NCI-H2081 treated with DMSO at 0.1 percent for 48 hours (cell line): ENCODE measurements around the gene SPIRE2.

ENCODE experiments used
- DNase-seq: peaks from one replicate; lab custom pipeline; 2025; lab: John Stamatoyannopoulos, UW

The SPIRE2 gene

DNA sequence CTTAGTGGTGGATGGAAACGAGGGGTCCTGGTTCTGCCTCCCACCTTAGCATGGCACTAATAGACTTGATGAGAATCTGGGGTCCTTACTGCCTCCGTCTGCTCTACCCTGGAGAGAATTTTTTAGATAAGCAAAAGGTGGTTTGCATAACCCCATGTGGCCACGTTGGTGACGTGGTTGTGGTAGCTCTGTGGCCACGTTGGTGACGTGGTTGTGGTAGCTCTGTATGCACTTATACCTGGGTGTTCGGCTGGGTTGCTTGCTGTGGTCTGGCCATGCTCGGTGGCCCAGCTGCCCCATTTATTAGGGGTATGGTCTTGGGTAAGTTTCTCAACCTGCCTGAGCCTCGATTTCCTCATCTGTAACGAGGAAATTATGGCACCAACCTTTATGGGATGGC lies 13.0 kb downstream of the SPIRE2 start:
- no peak for DNase-seq

- DNase-seq, result no peak
Measured at GRCh38 chr16:89842471-89843408, 14.5 kb downstream of the SPIRE2 start.

- no peak for DNase-seq
Measured at GRCh38 chr16:89843409-89844350, 15.4 kb downstream of the SPIRE2 start.

- DNase-seq, result no peak
Measured at GRCh38 chr16:89844739-89845339, 16.6 kb downstream of the SPIRE2 start.

DNA sequence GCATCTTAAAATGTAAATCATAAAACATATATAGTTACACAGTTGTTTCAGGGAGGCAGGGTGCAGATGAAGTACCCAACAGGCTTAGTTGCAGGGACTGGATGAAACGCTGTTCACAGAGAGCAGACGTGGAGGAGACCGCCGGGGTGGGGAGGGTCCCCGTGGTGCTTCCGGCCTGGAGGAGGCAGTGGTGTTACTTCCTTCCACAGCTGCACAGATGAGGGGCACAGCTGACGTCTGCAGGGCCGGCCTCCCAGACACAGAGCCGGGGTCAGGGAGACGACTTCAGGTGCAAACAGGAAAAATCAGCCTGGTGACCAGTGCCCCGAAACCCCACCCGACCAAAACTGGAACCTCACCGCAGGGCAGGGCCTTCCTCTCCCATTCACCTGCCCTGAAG lies 17.1 kb downstream of the SPIRE2 start:
- DNase-seq, result no peak

DNA sequence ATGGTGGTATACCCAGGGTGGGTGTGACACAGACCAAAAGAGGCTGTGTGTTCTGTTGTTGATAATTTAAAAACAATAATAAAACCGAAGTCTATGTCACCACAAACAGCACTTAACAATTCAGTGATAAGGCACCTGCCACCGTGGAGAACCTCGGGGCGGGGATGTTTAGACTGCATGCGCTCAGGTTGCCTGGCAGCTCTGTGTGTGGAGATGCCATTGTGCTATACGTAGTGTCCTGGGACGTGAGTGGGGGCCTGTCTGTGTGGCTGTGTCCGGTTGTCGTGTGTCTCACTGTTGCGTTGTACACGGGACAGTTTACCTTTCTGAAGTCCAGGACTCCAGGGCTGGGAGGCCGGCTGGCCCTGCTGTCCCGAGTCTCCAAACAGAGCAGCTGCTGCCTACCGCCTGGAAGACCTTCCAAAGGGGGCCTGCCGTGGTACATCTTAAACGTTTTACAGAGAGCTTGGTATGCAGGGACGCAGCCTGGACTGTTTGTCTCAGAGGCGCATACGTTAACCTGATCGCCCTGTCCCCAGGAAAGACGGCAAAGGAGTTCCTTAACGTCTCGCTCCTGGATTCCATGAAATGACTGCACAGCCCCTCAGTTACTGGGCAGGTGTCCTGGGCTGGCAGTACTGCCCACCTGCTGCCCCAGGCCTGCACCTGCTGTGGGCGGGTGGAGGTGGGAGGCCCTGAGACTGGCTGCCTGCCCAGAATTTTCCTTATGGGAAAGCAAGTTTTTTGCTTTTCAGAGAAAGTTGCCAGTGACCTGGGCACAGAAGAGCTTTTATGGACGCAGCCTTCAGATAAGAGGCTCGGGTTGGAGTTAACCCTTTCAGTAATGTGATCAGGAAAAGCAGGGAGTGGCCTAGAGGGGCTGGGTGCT lies 19.0 kb downstream of the SPIRE2 start:
- DNase-seq, result no peak

- no peak for DNase-seq
Measured at GRCh38 chr16:89847940-89848297, 19.6 kb downstream of the SPIRE2 start.

DNA sequence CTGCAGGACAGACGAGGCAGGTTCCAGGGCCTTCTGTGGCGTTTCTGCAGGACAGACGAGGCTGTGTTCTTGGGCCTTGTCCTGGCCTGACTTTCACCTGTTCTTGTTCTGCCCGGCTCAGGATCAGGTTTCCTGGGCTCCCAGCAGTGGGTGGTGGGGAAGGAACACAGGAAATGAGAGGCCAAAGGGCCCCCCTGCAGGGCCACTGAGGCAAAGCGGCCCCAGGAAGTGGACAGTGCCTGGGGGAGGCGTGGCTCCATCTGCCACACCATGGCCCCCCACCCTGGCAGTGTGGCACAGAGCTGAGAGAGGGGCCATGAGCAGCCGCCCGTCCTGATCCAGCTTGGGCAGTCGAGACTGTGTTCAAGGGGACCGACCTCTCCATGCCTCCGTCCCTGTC lies 20.7 kb downstream of the SPIRE2 start:
- no peak for DNase-seq

- no peak for DNase-seq
Measured at GRCh38 chr16:89853306-89853993, 25.2 kb downstream of the SPIRE2 start.

- DNase-seq, result no peak
Measured at GRCh38 chr16:89855301-89855945, 27.1 kb downstream of the SPIRE2 start.

DNA sequence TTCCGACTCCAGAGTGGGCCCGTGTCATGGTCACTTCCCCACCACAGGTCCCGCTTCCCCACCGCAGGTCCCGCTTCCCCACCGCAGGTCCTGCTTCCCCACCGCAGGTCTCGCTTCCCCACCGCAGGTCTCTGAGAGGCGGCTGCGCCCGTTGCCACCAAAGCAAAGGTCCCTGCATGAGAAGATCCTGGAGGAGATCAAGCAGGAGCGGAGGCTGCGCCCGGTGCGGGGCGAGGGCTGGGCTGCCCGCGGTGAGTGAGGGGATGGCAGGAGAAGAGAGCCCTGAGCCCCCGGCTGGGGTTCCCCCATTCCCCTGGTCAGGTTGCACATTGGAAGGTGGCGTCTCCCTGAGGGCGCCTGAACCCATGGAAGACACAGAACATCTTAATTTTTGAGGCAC lies 27.7 kb downstream of the SPIRE2 start:
- DNase-seq, result no peak

DNA sequence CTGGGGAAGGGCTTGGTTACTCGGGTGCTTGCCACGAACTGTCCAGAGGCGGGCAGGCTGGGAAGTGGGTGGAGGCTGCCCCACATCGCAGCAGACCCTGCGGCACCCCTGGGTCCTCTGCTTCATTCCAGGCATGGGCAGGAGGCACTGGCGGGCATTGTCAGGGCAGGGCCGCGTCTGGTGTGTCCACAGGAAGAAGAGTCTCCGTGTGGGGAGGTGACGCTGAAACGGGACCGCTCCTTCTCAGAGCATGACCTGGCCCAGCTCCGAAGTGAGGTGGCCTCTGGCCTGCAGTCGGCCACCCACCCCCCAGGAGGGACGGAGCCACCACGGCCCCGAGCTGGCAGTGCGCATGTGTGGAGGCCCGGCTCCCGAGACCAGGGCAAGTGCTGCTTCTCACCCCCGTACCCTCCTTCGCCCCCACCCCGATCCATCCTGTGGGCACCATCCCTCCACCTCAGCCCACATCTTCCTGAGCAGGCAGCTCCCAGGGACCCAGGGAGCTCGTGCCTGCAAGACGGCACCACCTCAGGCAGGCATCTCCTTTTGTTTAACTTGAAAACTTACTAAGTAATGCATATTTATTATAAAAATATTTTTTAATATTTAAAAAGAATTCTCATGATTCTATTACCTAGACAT lies 30.8 kb downstream of the SPIRE2 start:
- DNase-seq, result no peak

GRCh38 chr16:89859615-89860007 lies 31.3 kb downstream of the SPIRE2 start:
- no peak for DNase-seq

DNA sequence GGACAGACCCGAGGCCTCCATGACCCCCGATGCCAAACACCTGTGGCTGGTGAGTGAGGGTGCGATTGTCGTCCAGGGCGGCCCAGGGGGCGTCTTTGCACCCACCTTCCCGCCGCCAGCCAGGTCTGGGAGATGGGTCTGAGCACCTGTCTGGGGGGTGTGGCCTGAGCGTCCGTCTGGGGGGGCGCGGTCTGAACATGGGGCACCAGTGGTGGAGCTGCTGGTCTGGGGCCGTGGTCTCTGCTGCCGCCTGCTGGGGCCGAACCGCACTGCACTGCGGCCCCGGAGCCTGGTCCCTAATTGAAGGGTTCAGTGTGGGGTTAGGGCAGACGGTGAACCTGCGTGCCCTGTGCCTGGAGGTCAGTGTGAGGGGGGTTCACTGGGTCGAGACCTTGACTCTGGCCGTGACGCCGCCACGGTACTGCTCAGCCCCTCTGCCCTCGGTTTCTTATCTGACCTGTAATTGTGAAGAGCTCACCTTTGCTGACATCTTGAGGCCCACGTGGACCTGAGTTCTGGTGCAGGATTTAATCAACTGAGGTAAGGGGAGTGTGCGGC lies 32.6 kb downstream of the SPIRE2 start:
- DNase-seq, result no peak

GRCh38 chr16:89861648-89862047 lies 33.4 kb downstream of the SPIRE2 start:
- DNase-seq, result no peak

GRCh38 chr16:89862732-89863131 lies 34.5 kb downstream of the SPIRE2 start:
- DNase-seq, result no peak

DNA sequence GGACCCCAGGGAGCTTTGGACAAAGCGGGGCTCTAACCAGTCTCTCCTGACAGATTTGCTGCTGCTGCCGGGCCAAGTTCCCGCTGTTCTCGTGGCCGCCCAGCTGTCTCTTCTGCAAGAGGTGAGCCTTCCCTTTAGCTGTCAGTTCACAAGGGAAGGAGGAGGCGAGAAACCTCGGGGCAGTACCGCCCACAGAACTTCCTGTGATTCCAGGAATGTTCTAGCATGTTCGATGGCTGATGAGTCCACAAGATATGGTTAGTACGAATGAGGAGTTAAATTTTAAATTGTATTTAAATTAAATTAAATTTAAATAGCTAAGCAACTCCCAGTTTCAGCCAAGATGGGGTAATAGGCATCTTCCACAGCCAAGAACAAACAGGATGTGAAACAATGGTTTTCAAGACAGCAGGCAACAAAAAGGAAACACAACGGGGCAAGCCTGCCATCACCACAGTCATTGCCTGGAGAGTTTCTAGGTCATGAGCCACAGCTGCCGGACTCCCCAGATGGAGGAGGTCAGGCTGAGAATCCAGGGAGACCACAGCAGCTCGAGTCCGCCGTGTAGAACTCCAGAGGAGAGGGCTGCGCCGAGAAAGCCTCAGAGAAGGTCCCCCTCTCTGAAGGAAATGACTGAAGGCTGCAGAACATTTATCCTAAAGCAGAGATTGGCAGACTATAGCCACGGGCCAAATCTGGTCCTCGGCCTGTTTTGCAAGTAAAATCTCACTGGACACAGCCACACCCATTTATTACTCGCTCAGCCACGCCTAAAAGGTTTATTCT lies 35.7 kb downstream of the SPIRE2 start:
- DNase-seq, result no peak

- DNase-seq, result no peak
Measured at GRCh38 chr16:89864527-89864820, 36.2 kb downstream of the SPIRE2 start.

- DNase-seq, result no peak
Measured at GRCh38 chr16:89867918-89868317, 39.6 kb downstream of the SPIRE2 start.
